Lower leg skin (tissue), 3 donors: ENCODE measurements around the gene MCF2L2.

Experiments used
- CTCF ChIP-seq, 3 donors: fragments of 450-650 bp; IDR thresholded peaks; one replicate each; pipeline ENCODE4 v1.5.1; 2016; ENCODE audit warnings: antibody characterized with exemption in 3 of 3, mild to moderate bottlenecking in 3 of 3, moderate library complexity in 2 of 3
- POLR2A ChIP-seq, 2 donors: fragments of 450-650 bp; IDR thresholded peaks; one replicate each; pipeline ENCODE4 v1.6.1; 2016 to 2017; ENCODE audit warnings: antibody characterized with exemption in 2 of 2, mild to moderate bottlenecking in 1 of 2, moderate library complexity in 1 of 2

GRCh38 chr3:183131735-183132134, 296.7 kb downstream of the MCF2L2 start:
- TF ChIP-seq CTCF (IDR thresholded peaks at IDR 0.05) (no peak), POLR2A (IDR thresholded peaks at IDR 0.05) (no peak)
